Left cardiac atrium (tissue), 4 donors: ENCODE results near the gene PLEKHG5. TPM values are rescaled to one million over a fixed set of nuclear protein-coding genes. Genes with fewer than 3 reads are reported as not detected.

Experiments used
- ATAC-seq, 2 donors: fragments of 200-7000 bp; cut with Tn5 transposase; one replicate each; pipeline ENCODE4 v1.9.1; 2020; ENCODE audit warnings: mild to moderate bottlenecking in 2 of 2, moderate library complexity in 2 of 2
- DNase-seq: peaks from one replicate; pipeline ENCODE4 v3.0.0-alpha.2; 2020
- intact Hi-C, 2 donors: fragments of 100-400 bp; cut with DNase I; formaldehyde crosslinking; loops; one replicate each; pipeline versions ENCODE4 v1.14.1 to v1.15.1; 2022 to 2023
- long read RNA-seq: library from polyadenylated mRNA; unstranded; transcript quantifications from one replicate; pipeline ENCODE4 v2.0.0, GENCODE V29; 2021
- total RNA-seq, 2 donors: library from RNA; stranded (reverse); fragmentation: NEBNext Ultra II Directional; extraction: Animal tissue kit (Norgen Biotek cat#: 25700); gene quantifications; one replicate each; pipeline ENCODE4 v1.2.1, GENCODE V29; 2021
- donor health status: DM: no; HTN: yes; CAD: no.
- donor health status: DM: no; HTN: yes; CAD: no; lungs with severe emphysema.
- donor health status: DM: yes; HTN: yes; CAD: no.
- donor health status: Dilated cardiomyopathy.

PLEKHG5 gene
- 10 to 100 TPM; 10.7 to 11.8 TPM for total RNA-seq
- long read RNA-seq, partial matches to known transcripts = 0 of 3 reads
- long read RNA-seq, other reads (novel, unspliced or antisense) = 3 of 3 reads

GRCh38 chr1:6491480-6491962 is at the start of gene PLEKHG5:
TSS of gene PLEKHG5 (minus strand) at chr1:6491667. CDS start at chr1:6477571, 14,096 bp downstream.
- intact Hi-C loops = no loop called here
- ATAC-seq (no peak), DNase-seq (no peak)

- no peak for DNase-seq
- intact Hi-C loops = no loop called here
- ATAC-seq = no peak
These were observed 47.5 kb upstream of the PLEKHG5 start for GRCh38 chr1:6538956-6539355.

GRCh38 chr1:6536291-6536690 is 44.8 kb upstream of the PLEKHG5 start:
- intact Hi-C loops = no loop called here
- no peak for DNase-seq
- ATAC-seq = no peak

- ATAC-seq (no peak), DNase-seq (no peak)
- intact Hi-C loops = no loop called here
These were observed 43.7 kb upstream of the PLEKHG5 start for GRCh38 chr1:6535214-6535613.

- intact Hi-C loops = no loop called here
- ATAC-seq = no peak
- DNase-seq = no peak
These were observed 42.9 kb upstream of the PLEKHG5 start for GRCh38 chr1:6534248-6534822.

- intact Hi-C loops = no loop called here
- DNase-seq (no peak), ATAC-seq (no peak)
These were observed 40.5 kb upstream of the PLEKHG5 start for GRCh38 chr1:6531996-6532395.

- ATAC-seq = no peak
- no peak for DNase-seq
- intact Hi-C loops = no loop called here
These were observed 39.2 kb upstream of the PLEKHG5 start for GRCh38 chr1:6530504-6531160.

- intact Hi-C loops = no loop called here
- DNase-seq (no peak), ATAC-seq (no peak)
These were observed 37.0 kb upstream of the PLEKHG5 start for GRCh38 chr1:6528492-6528891.

GRCh38 chr1:6526316-6526715 is 34.8 kb upstream of the PLEKHG5 start:
- DNase-seq (no peak), ATAC-seq (no peak)
- intact Hi-C loops = no loop called here

- DNase-seq (no peak), ATAC-seq (peak; percentile 21 to 51)
- intact Hi-C loops = no loop called here
These were observed 32.1 kb upstream of the PLEKHG5 start for GRCh38 chr1:6523566-6523965.

GRCh38 chr1:6521536-6521935 is 30.1 kb upstream of the PLEKHG5 start:
- ATAC-seq = no peak
- intact Hi-C loops = no loop called here
- no peak for DNase-seq

GRCh38 chr1:6519935-6520671 is 28.6 kb upstream of the PLEKHG5 start:
- DNase-seq (no peak), ATAC-seq (peak; percentile 86 to 95)

GRCh38 chr1:6519491-6519934 is 28.0 kb upstream of the PLEKHG5 start:
- DNase-seq (no peak), ATAC-seq (peak; percentile 32 to 77)
- intact Hi-C loops = no loop called here

More at GRCh38 chr1:6519935-6520671, 28.6 kb upstream of the PLEKHG5 start:
- intact Hi-C loops = no loop called here

- no peak for DNase-seq
- intact Hi-C loops = no loop called here
These were observed 26.0 kb upstream of the PLEKHG5 start for GRCh38 chr1:6517435-6517851.

GRCh38 chr1:6515771-6516170 is 24.3 kb upstream of the PLEKHG5 start:
- ATAC-seq (peak in 1 of 2 donors; percentile 23), DNase-seq (no peak)
- intact Hi-C loops = no loop called here

More at GRCh38 chr1:6517435-6517851, 26.0 kb upstream of the PLEKHG5 start:
- no peak for ATAC-seq

- ATAC-seq (peak in 1 of 2 donors; percentile 38), DNase-seq (no peak)
- intact Hi-C loops = no loop called here
These were observed 21.9 kb upstream of the PLEKHG5 start for GRCh38 chr1:6513320-6513801.

GRCh38 chr1:6512908-6513280 is 21.4 kb upstream of the PLEKHG5 start:
- intact Hi-C loops = no loop called here
- no peak for ATAC-seq
- no peak for DNase-seq

- intact Hi-C loops = no loop called here
- no peak for ATAC-seq
- DNase-seq = no peak
These were observed 20.9 kb upstream of the PLEKHG5 start for GRCh38 chr1:6512245-6512907.

GRCh38 chr1:6511561-6512244 is 20.2 kb upstream of the PLEKHG5 start:
- DNase-seq = no peak
- intact Hi-C loops = no loop called here

More at GRCh38 chr1:6511561-6512244, 20.2 kb upstream of the PLEKHG5 start:
- ATAC-seq = no peak
